GM12892 (cell line): ENCODE data around the gene ZNFX1.

Experiments
- POLR2A ChIP-seq: IDR thresholded peaks from 2 replicates; pipeline ENCODE4 v1.6.1; 2011; ENCODE audit warnings: low read depth, low read length, control low read depth
- POLR2AphosphoS5 ChIP-seq: IDR thresholded peaks from 2 replicates; pipeline ENCODE4 v1.6.1; 2011; ENCODE audit warnings: low read depth, low read length, control low read depth

GRCh38 chr20:49285233-49285668 lies 7.4 kb upstream of the ZNFX1 start:
- TF ChIP-seq POLR2AphosphoS5, result peak; percentile 41; the same call in 1 of the 2 replicates
- no peak for TF ChIP-seq POLR2A
